HuH-7.5 (cell line): ENCODE measurements around the gene PADI3.
"Not testable (repeated sequence)": the region's sequence is repeated elsewhere in the genome, so short reads cannot be mapped to it uniquely, and the experiment has no call there.

Experiments
- DNase-seq: peaks from one replicate; pipeline ENCODE4 v3.0.0; 2011; ENCODE audit warnings: low spot score

PADI3 gene

DNA sequence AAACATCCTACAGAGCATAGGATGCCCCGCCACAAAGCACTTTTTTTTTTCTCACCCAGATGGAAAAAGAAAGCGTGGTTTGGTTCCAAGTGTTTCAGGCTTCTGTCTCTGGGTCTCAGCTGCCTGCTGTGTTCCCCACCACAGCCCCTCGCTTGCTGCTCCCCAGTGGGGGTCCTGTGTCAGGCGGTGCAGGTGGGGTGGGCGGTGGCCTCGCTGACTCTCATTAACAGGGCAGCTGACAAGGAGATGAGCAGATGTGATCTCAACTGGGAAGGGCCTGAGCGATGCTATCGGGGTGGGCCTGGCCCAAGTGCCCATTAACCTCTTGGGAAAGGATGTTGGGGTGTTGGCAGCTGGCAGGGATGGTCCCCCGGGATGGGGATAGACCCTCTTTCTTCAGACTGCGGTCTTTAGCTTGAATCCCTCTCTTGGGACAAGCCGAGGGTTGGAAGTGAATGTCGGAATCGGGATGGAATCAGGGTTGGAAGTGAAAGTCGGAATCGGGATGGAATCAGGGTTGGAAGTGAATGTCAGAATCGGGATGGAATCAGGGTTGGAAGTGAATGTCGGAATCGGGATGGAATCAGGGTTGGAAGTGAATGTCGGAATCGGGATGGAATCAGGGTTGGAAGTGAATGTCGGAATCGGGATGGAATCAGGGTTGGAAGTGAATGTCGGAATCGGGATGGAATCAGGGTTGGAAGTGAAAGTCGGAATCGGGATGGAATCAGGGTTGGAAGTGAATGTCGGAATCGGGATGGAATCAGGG, 7.7 kb upstream of the PADI3 start:
- DNase-seq: not testable (repeated sequence)

DNA sequence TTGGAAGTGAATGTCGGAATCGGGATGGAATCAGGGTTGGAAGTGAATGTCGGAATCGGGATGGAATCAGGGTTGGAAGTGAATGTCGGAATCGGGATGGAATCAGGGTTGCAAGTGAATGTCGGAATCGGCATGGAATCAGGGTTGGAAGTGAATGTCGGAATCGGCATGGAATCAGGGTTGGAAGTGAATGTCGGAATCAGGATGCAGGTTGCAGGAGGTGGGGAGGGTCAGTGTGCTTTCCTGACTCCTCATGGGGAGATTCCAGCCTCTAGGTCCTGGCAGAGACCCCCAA, 7.2 kb upstream of the PADI3 start:
- DNase-seq: not testable (repeated sequence)

DNA sequence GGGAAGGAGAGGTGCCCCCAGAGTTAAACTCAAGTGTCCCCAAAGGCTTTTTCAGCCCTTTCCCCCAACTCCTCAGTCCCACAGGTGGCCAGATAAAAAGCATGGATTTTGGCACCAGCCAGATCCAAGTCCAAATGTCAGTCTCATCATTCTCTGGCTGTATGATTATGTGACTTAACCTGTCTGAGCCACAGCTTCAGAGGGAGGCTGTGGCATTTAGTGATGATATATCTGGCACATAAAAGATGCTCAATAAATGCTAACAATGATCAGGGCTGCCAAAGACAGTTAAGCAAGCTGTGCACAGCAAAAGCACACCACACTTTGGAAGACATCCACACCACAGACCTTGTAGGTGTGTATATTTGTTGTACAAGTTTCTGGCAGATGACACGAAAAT, 5.6 kb upstream of the PADI3 start:
- no peak for DNase-seq

DNA sequence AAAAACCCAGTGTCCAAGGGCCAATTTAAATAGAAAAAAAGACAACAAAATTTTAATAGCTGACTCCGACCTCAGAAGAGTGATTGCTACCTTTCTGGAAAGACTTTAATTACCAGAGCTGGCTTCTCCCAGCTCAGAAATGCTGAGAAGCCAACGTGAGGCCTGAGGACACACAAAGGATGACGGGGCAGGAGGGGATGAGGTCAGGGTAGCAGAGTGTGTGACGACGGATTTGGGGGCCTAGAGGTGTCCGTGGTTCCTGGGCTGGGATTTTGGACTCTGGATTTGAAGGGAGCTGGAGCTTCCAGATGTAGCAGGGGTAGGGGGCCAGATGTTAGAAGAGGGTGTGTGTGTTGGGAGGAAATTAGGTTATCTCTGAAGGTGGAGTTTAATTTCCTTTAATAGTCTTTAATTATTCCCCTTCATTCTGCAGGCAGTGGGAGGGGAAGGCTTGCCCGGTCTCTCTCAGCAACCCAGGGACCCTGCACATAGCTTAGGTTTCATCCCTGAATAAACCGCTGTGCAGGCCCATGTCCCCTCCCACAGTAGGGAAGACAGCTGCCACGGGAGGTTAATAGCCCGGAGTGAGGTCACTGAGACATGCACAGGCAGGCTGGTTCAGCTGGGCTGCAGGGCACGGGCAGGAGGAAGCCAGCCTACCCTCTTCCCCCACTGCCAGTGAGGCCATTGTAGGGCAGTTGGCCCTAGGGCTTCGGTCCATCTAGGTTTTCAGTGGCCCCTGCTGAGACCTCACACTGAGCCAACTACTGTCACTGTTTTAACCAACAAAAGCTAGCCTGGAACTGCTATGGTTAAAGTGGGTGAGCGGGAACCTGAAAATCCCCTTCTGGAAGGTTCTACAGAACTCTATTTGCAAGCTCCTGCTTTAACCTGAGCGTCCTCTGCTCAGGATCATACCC, 3.8 kb upstream of the PADI3 start:
- DNase-seq: no peak

DNA sequence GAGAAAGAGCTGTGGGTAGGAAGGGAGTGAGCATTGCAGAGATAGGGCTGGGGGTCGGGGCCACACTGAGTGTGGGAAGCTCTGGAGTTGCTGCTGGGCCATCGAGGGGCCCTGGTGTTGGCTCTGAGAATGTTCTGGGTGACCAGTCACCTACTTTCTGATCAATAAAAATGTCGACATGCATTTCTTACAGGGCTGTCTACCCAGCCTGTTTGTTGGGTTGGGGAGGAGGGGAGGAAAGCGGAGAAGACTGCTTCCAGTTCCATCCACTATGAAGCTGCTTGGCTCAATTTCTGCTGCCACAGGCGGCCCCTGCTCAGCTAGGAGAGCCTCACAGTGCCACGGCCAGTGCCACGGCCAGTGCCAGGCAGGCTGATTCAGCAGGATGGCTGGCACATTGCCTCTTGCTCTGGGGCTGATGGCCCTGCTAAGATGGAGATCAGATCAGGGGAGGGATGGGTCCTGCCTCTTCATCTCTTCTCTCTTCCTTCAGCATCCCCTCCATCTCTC, 3.0 kb upstream of the PADI3 start:
- no peak for DNase-seq

DNA sequence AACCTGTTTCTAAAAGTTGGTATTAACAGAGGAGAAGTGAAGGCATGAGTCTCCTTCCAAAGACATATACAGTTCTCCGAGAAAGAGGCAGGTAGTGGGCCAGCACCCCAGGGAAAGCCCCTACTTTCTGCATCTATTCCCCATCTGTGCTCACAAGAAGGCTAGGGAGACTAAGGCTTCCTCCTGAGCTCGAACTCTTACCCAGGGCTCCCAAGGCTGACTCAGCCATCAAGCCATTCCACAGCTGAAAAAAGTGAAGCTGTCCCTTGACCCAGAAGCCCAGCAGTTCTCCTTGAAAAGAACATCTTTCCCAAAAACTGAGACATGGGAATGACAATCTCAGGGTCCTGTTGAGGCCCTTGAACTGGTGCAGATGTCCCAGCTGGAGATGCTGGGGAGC, 1.9 kb upstream of the PADI3 start:
- no peak for DNase-seq

DNA sequence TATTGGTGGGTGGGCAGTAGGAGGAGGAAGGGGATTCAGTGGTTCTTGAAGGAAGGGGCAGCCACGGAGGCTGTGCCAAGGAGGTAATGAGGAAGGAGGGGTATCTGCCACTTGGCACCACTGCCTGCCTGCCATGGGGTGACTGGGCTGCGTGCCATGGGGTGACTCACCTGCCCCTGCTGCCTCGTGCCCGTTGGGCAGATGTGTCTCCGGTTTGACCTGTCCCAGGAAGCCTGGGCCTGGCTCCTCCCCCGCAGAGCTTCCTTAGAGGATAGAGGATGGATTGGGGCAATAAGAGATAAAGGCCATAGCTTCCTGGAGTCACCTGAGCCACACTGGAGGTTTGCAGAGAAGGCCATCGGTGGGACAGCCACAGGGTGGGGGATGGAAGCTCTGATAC, 1.7 kb downstream of the PADI3 start:
- DNase-seq: no peak

DNA sequence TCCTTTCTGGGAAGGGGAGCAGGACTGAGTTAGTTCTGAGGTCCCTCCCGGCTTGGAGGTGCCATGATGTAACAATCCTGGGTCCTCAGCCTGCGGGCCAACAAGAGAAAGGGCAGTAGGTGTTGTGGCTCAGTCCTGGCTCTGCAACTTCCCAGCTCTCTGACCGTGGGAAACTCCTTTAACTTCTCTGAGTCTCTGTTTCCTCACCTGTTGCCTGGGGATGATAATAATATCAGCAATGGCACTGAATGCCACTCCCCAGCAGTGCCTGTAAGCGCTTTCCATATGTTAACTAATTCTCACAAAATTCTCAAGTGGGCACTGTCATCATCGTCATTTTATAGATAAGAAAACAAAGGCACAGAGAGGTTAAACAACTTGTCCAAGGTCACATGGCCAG, 2.3 kb downstream of the PADI3 start:
- no peak for DNase-seq

DNA sequence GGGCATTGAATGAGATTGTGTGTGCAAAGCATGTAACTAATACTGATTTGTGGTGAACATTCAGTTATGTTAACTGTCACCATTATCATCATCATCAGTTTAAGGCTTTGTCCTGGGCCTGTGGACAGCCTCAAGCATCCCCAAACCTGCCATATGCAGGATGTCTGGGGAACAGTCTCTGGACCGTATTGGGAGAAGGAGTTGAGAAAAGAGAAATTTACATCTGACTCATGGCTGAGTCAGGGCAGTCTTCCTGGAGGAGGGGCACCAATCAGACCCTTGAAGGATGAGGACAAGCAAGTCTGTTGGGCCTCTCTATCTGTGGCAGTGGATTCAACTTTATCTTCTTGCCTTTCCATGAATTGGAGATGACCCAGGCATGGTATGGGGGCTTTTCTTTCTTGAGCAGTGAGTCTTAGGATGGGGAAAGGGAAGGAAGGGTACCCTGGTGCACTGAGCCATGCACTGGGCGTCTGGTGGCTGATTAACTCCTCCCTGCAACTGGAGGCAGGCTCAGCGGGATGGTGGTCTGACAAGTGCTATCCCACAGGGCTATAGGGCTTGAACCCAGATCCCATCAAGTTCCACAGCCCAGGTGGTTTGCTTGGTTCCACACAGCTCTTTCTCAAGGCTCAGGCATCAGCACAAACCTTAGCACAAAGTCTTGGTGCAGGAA, 2.9 kb downstream of the PADI3 start:
- no peak for DNase-seq

DNA sequence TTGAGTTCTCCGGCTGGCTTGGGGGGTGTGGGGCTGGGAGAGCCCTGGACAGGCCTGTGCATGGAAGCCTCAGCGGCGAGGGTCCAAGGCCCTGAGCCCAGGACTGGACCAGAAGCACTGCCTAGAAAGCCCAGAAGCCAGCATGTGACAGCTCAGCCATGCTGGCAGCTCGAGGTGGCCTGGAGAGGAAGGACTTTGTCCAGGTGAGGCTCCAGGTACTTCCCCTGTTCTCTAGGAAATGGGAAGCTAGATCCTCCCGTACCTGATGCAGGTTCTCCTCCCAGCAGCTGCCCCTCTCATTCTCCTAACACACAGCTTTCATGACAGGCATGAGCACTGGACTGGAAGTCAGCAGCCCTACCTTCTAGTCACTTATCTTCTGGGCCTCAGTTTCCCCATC, 6.4 kb downstream of the PADI3 start:
- DNase-seq: no peak

DNA sequence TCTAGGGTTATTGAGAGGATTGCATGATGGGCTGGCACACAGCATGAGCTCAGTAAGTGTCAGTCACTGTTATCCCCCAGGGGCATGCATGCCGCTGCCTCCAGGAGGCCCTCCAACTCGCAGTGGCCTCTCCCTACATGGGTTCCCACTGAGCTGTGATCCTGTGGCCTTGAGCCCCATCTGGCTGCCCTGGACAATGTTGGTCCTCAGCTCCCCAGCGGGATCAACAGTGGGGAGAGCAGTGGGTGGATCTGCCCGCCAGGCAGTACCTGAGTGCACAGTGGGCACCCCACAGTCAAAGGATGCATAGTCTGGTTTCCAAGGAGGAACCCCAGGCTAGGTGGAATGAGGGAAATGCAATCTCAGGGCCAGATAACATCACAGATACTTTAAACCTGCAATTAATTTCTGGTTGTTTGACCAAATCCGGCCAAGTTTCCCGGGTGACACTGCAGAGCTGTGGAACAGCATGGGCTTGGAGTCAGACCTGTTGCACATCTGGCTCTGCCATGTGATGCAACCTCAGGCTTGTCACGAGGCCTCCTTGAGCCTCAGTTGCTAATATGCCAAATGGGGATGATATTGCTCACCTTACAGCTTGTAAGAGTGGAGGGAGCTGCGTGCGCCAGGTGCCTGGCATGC, 9.3 kb downstream of the PADI3 start:
- no peak for DNase-seq

DNA sequence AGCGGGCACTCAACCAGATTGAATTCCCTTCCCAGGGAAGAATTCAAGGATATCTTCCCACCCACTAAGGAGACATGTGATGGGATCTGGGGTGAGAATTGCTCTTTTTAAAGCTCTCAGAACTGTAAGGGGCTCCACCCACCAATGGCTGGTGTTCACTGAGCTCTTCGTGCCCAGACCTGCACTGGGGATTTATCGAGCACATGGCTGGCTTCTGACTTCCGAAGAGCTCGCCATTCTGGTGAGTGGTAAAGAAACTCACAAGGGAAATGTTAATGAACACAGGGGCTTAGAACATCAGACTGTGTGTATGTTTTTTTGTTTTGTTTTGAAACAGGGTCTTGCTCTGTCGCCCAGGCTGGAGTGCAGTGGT, 9.8 kb downstream of the PADI3 start:
- no peak for DNase-seq

DNA sequence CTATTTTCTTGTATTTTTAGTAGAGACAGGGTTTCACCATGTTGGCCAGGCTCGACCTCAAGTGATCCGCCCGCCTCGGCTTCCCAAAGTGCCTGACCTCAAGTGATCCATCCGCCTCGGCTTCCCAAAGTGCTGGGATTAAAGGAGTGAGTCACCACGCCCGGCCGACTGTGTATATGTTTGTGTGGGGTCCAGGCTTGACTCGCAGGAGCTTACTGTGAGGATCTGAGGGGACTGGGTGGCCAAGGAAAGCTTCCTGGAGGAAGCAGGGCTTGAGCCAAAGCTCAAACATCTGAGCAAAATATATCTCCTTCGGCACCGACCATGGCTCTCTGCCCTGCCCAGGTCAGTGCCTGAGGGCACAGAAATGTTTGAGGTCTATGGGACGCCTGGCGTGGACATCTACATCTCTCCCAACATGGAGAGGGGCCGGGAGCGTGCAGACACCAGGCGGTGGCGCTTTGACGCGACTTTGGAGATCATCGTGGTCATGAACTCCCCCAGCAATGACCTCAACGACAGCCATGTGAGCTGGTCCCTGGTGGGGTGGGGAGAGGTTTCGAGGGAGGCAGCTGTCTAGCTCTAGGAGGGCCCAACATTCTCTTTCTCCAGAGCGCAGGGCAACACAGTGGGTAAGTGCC, 10.5 kb downstream of the PADI3 start:
- no peak for DNase-seq

DNA sequence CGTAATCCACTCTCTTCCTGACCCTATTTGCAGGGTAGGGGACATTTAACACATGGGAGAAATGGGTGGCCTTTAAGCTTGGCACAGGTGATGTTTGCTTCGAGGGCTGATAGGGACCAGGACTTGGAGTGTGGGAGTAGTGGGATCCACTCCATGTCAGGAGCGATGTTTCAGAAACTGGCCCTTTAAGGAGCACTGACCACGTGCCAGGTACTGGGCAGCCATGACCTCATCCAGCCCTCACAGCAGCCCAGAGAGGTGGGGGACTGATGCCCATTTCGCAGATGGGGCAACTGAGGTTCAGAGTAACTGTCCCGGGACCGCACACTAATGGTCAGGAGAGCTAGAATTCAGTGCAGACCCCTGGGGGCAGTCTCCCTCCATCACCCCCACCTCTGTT, 11.4 kb downstream of the PADI3 start:
- DNase-seq: no peak

DNA sequence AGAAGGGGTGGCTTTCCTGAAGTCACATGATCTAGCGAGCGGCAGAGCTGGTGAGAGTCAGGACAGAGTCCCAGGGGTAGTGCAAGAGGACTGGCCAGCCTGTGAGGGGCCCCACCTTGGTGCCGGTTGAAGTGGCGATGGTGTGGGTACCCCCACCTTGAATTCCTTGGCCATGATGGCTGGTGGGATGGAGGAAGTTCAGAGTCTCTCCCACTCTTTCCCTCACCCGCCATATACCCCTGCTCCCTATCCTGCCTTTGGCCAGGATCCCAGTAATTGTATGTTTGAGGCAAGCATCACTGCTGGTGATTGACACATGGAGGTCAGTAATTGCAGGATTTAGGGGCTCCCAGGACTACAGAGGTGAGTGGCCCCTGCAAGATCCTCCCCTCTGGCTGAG, 11.8 kb downstream of the PADI3 start:
- DNase-seq: no peak

DNA sequence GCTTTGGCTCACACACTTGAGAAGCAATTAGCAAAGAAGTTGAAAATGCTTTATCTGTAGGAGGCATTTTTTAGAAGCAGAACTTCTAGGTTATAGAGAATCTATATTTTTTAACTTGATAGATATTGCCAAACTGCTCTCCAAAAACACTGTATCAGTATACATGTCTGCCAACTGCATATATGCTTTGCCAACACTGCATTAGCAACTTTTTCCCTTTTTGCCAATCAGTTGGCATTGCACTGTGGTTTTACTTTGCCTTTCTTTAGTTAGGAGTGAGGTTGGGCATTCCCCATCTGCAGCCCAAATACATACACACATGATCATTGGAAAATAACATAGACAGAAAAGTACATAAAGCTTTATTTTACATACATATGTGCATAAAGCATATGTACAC, 15.0 kb downstream of the PADI3 start:
- DNase-seq: no peak

DNA sequence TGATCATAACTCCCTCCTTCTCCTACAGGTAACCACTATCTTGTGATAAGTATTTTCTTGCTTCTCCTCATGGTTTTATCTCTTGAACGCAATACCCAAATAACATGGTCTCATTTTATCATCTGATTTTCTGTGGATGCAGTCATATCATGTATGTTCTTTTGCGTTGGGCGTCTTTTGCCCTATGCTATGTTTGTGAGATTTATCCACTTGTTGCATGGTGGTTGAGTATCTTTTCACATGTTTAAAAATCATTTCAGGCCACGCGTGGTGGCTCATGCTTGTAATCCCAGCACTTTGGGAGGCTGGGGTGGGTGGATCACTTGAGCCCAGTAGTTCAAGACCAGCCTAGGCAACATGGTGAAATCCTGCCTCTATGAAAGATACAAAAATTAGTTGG, 15.6 kb downstream of the PADI3 start:
- no peak for DNase-seq

DNA sequence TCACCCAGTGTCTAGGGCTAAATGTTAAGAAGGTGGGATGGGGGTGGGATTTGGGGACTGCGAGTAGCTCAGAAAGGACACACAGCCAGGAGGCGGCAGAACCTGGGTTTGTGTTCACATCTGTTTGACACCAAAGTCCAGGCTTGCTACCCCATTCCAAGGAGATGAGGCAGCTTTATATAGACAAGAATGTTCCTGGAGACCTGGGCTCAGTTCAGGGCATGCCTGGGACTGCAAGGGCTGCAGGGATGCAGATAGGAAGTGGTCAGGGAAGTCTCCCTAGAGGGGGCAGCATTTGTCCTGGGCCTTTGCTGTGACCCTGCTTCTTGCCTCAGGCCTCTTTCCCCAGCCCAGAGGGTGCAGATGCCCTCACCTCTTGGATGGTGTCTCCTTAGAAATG, 16.3 kb downstream of the PADI3 start:
- no peak for DNase-seq

DNA sequence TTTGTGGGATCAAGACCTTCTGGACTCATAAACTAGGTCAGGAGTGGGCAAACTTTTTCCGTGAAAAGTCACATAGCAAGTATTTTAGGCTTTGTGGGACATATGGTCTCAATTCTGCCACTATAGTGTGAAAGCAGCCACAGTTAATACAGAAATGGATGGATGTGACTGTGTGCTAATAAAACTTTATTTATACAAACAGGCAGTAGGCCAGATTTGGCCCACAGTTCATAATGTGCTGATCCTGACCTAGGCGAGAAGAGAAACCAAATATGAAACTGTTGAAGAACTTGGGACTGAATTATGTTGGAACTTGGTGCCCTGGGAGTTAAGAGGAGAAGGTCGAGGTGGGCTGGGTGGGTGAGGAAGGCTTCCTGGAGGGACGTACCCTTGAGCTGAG, 17.1 kb downstream of the PADI3 start:
- DNase-seq: no peak

DNA sequence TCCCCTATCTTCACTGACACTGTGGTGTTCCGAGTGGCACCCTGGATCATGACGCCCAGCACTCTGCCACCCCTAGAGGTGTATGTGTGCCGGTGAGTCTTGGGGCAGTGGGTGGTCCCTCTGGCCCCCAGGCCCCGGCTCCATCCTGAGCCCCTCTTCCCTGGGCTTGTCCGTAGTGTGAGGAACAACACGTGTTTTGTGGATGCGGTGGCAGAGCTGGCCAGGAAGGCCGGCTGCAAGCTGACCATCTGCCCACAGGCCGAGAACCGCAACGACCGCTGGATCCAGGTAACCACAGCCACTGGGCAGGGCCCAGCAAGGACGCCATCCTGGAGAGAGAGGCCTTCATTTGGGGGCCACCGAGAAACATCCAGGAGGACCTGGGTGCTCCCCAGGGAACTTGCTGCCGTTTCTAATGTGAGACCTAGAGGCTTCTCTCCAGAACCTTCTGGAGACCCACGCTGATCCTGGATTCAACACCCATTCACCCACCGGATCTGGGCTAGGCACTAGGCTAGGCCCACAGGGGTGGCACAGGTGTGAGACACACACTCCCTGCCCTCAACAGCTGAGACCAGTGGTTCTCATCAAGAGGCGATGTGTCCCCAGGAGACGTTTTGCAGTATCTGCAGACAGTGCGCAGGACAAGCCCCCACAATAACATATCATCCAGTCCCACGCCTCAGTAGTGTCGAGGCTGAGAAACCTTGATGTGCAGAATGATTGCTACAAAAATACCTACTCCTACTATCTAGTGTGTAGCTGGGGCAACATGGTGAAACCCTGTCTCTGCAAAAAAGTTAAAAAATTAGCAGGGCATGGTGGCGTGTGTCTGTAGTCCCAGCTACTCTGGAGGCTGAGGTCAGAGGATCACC, 22.2 kb downstream of the PADI3 start:
- DNase-seq: no peak

DNA sequence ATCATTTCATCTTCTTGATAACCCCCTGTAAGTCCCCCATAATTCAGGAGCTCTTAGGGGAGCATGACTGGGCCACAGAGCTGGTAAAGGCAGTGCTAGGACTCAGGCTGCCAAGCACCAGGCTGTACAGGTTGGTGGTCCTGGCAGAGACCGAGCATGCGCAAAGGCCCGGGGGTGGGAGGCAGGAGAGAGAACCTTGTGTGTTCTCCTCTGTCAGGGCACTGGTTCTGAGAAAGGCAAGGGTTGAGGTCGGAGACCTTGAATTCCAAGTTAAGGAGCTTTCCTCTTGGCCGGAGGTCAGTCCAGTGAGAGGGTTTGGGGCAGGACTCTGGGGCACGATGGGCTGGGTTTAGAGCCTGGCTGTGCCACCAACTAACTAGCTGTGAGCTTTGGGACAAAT, 23.2 kb downstream of the PADI3 start:
- no peak for DNase-seq
